Hepatocyte (in vitro differentiated cells): Measurements from ENCODE around the gene CACNA1C. TPM values are rescaled to one million over a fixed set of nuclear protein-coding genes. Genes with fewer than 3 reads are reported as not detected.

Source experiments
- DNase-seq: peaks from one replicate; pipeline ENCODE4 v3.0.0-alpha.2; 2016; ENCODE audit warnings: low spot score
- H2AFZ ChIP-seq: fragments of 200-600 bp; sonication (generic); 2 replicates; pipeline ENCODE4 v1.6.0; 2016; ENCODE audit warnings: antibody characterized with exemption, mild to moderate bottlenecking
- H3K27ac ChIP-seq: fragments of 200-600 bp; sonication (generic); 2 replicates; pipeline ENCODE4 v1.5.1; 2016; ENCODE audit warnings: mild to moderate bottlenecking
- H3K27me3 ChIP-seq: fragments of 200-600 bp; sonication (generic); 2 replicates; pipeline ENCODE4 v1.6.1; 2016
- H3K36me3 ChIP-seq: fragments of 200-600 bp; sonication (generic); replicated peaks from 2 replicates; pipeline ENCODE4 v1.5.1; 2016; ENCODE audit warnings: low read depth; ENCODE audit not compliant: insufficient read depth
- H3K4me1 ChIP-seq: fragments of 200-600 bp; sonication (generic); 2 replicates; pipeline ENCODE4 v1.5.1; 2016; ENCODE audit warnings: mild to moderate bottlenecking, moderate library complexity; ENCODE audit not compliant: insufficient read depth
- H3K4me2 ChIP-seq: fragments of 200-600 bp; sonication (generic); 2 replicates; pipeline ENCODE4 v1.6.0; 2016
- H3K4me3 ChIP-seq: fragments of 200-600 bp; sonication (generic); 2 replicates; pipeline ENCODE4 v1.5.1; 2016; ENCODE audit warnings: mild to moderate bottlenecking
- H3K79me2 ChIP-seq: fragments of 200-600 bp; sonication (generic); 2 replicates; pipeline ENCODE4 v1.6.0; 2017; ENCODE audit warnings: mild to moderate bottlenecking
- H3K9me2 ChIP-seq: fragments of 200-600 bp; sonication (generic); replicated peaks from 2 replicates; pipeline ENCODE4 v1.6.0; 2017; ENCODE audit warnings: mild to moderate bottlenecking; ENCODE audit not compliant: insufficient read depth
- H3K9me3 ChIP-seq: fragments of 200-600 bp; sonication (generic); 2 replicates; pipeline ENCODE4 v1.5.1; 2016; ENCODE audit warnings: low read depth, mild to moderate bottlenecking
- H4K20me1 ChIP-seq: fragments of 200-600 bp; sonication (generic); 2 replicates; pipeline ENCODE4 v1.6.0; 2016; ENCODE audit warnings: mild to moderate bottlenecking; ENCODE audit not compliant: insufficient read depth, poor library complexity, severe bottlenecking
- CTCF ChIP-seq: fragments of 200-600 bp; sonication (generic); IDR thresholded peaks from 2 replicates; pipeline ENCODE4 v1.5.1; 2016; ENCODE audit warnings: antibody characterized with exemption, mild to moderate bottlenecking; ENCODE audit not compliant: poor library complexity
- EZH2 ChIP-seq: fragments of 200-600 bp; sonication (generic); IDR thresholded peaks from 2 replicates; pipeline ENCODE4 v1.6.1; 2016; ENCODE audit warnings: antibody characterized with exemption, mild to moderate bottlenecking, borderline replicate concordance
- EZH2phosphoT487 ChIP-seq: fragments of 200-600 bp; sonication (generic); IDR thresholded peaks from one replicate; pipeline ENCODE4 v1.6.1; 2018; ENCODE audit warnings: antibody characterized with exemption, mild to moderate bottlenecking, low read depth, moderate library complexity; ENCODE audit not compliant: unreplicated experiment, severe bottlenecking
- WGBS: methylation state at CpG from one replicate; pipeline ENCODE4 v1.1.6; 2016; ENCODE audit warnings: low lambda C conversion rate; ENCODE audit errors: missing lambda C conversion rate; 5-methylcytosine and 5-hydroxymethylcytosine counted together
- polyA plus RNA-seq: library from polyadenylated mRNA; unstranded; fragments of >200 nt; fragmentation: Nextera tagmentation; extraction: Ambion mirVana; gene quantifications from 2 replicates; pipeline ENCODE4 v1.2.1, GENCODE V29; 2016
- total RNA-seq: library from RNA; depleted of rRNA; stranded (reverse); fragments of >200 nt; gene quantifications from 2 replicates; pipeline ENCODE4 v1.2.3, GENCODE V29; 2014

Gene CACNA1C
- total and polyA plus RNA-seq, 2 experiments from 2014 or later = 3.2 to 4.0 TPM

- H3K9me3 ChIP-seq = no peaks in the 10 kb centered on the region
- no peaks in the 10 kb centered on the region for H4K20me1 ChIP-seq
- no peaks in the 10 kb centered on the region for H3K36me3 ChIP-seq
- no peak for DNase-seq
- H2AFZ ChIP-seq = no peak overlapping the region
- no peaks in the 10 kb centered on the region for H3K9me2 ChIP-seq
- TF ChIP-seq EZH2 (no peak), CTCF (no peak), EZH2phosphoT487 (no peak)
- H3K27me3 ChIP-seq = no peaks in the 10 kb centered on the region
- no peaks in the 10 kb centered on the region for H3K4me1 ChIP-seq
- no peak overlapping the region for H3K27ac ChIP-seq
- H3K79me2 ChIP-seq = no peaks in the 10 kb centered on the region
- WGBS = 75% methylated on average over 2 of the region's 2 CpGs
- no peak overlapping the region for H3K4me2 ChIP-seq
- H3K4me3 ChIP-seq = no peak overlapping the region
These were observed 477.0 kb downstream of the CACNA1C start for GRCh38 chr12:2529807-2530206.

- Histone ChIP-seq H3K4me2 (no peak overlapping the region), H3K4me1 (no peaks in the 10 kb centered on the region), H3K79me2 (no peaks in the 10 kb centered on the region), H3K27ac (no peak overlapping the region), H3K36me3 (no peaks in the 10 kb centered on the region), H3K4me3 (no peak overlapping the region), H3K9me2 (no peaks in the 10 kb centered on the region), H3K9me3 (no peaks in the 10 kb centered on the region), H3K27me3 (no peaks in the 10 kb centered on the region), H4K20me1 (no peaks in the 10 kb centered on the region), H2AFZ (no peak overlapping the region)
- 86% methylated on average over 4 of the region's 4 CpGs for WGBS
- DNase-seq = no peak
- no peak for TF ChIP-seq EZH2phosphoT487
- TF ChIP-seq CTCF = no peak
- TF ChIP-seq EZH2 = no peak
These were observed 478.6 kb downstream of the CACNA1C start for GRCh38 chr12:2531371-2531770.

GRCh38 chr12:2533036-2533435 lies 480.2 kb downstream of the CACNA1C start:
- WGBS = 95% methylated on average over 5 of the region's 5 CpGs
- H4K20me1 ChIP-seq = no peaks in the 10 kb centered on the region
- TF ChIP-seq CTCF (no peak), EZH2phosphoT487 (no peak), EZH2 (no peak)

GRCh38 chr12:2535583-2536204 lies 482.9 kb downstream of the CACNA1C start:
- no peaks in the 10 kb centered on the region for H3K79me2 ChIP-seq
- no peak overlapping the region for H3K4me3 ChIP-seq
- H3K4me1 ChIP-seq = no peaks in the 10 kb centered on the region
- WGBS = 81% methylated on average over 6 of the region's 6 CpGs
- TF ChIP-seq CTCF (no peak), EZH2 (no peak), EZH2phosphoT487 (no peak)
- H3K9me3 ChIP-seq = no peaks in the 10 kb centered on the region
- H3K27me3 ChIP-seq = no peaks in the 10 kb centered on the region
- DNase-seq = no peak
- no peak overlapping the region for H2AFZ ChIP-seq
- H4K20me1 ChIP-seq = no peaks in the 10 kb centered on the region
- H3K36me3 ChIP-seq = no peaks in the 10 kb centered on the region
- no peak overlapping the region for H3K27ac ChIP-seq
- H3K4me2 ChIP-seq = no peak overlapping the region
- no peaks in the 10 kb centered on the region for H3K9me2 ChIP-seq

More at GRCh38 chr12:2533036-2533435, 480.2 kb downstream of the CACNA1C start:
- Histone ChIP-seq H3K36me3 (no peaks in the 10 kb centered on the region), H3K4me2 (no peak overlapping the region), H3K4me3 (no peak overlapping the region), H3K79me2 (no peaks in the 10 kb centered on the region), H2AFZ (no peak overlapping the region), H3K9me2 (no peaks in the 10 kb centered on the region), H3K27ac (no peak overlapping the region), H3K27me3 (no peaks in the 10 kb centered on the region), H3K4me1 (no peaks in the 10 kb centered on the region), H3K9me3 (no peaks in the 10 kb centered on the region)
- no peak for DNase-seq
